NT2/D1 (cell line): ENCODE data around the gene RUNX3.

Experiments used
- DNase-seq: peaks from one replicate; pipeline ENCODE4 v3.0.0-alpha.2; 2011; ENCODE audit warnings: low read depth, low spot score
- H3K27me3 ChIP-seq: 2 replicates; pipeline ENCODE4 v1.6.0; 2011; ENCODE audit warnings: mild to moderate bottlenecking; ENCODE audit not compliant: insufficient read length, insufficient read depth
- H3K36me3 ChIP-seq: 2 replicates; pipeline ENCODE4 v1.6.1; 2011; ENCODE audit warnings: mild to moderate bottlenecking, low read length, mixed read lengths; ENCODE audit not compliant: insufficient read depth, insufficient read length
- H3K4me1 ChIP-seq: 2 replicates; pipeline ENCODE4 v1.5.1; 2011; ENCODE audit not compliant: insufficient read depth, insufficient read length
- H3K4me3 ChIP-seq: 2 replicates; pipeline ENCODE4 v1.5.1; 2011; ENCODE audit warnings: low read depth; ENCODE audit not compliant: insufficient read length
- H3K9ac ChIP-seq: 2 replicates; pipeline ENCODE4 v1.6.0; 2011; ENCODE audit warnings: low read depth; ENCODE audit not compliant: insufficient read length
- H3K9me3 ChIP-seq: 2 replicates; pipeline ENCODE4 v1.5.1; 2011; ENCODE audit warnings: mild to moderate bottlenecking, low read length; ENCODE audit not compliant: insufficient read depth
- SUZ12 ChIP-seq: IDR thresholded peaks from 2 replicates; pipeline ENCODE4 v1.6.1; 2011; ENCODE audit not compliant: insufficient read length, insufficient read depth; ENCODE audit errors: extremely low read depth
- YY1 ChIP-seq: IDR thresholded peaks from 2 replicates; pipeline ENCODE4 v1.6.1; 2011; ENCODE audit not compliant: insufficient read length, insufficient read depth
- ZNF274 ChIP-seq: IDR thresholded peaks from 2 replicates; pipeline ENCODE4 v1.6.1; 2011; ENCODE audit warnings: mild to moderate bottlenecking, low read depth, low read length

The RUNX3 gene

GRCh38 chr1:24906760-24907490 lies 23.2 kb downstream of the RUNX3 start:
- no peak overlapping the region for H3K9ac ChIP-seq
- TF ChIP-seq ZNF274 (no peak), SUZ12 (no peak), YY1 (no peak)
- peaks cover 28% of the 10 kb centered on the region for H3K4me1 ChIP-seq
- no peak overlapping the region for H3K4me3 ChIP-seq
- peaks cover 77% of the 10 kb centered on the region for H3K36me3 ChIP-seq
- peaks cover 5% of the 10 kb centered on the region; the same call in 1 of the 2 replicates for H3K9me3 ChIP-seq
- no peaks in the 10 kb centered on the region for H3K27me3 ChIP-seq
- no peak for DNase-seq

- DNase-seq = no peak
Observed at GRCh38 chr1:24905979-24906720, 23.9 kb downstream of the RUNX3 start.

GRCh38 chr1:24905355-24905978 lies 24.6 kb downstream of the RUNX3 start:
- no peaks in the 10 kb centered on the region for H3K27me3 ChIP-seq
- H3K36me3 ChIP-seq = peaks cover 73% of the 10 kb centered on the region
- DNase-seq = no peak

More at GRCh38 chr1:24905979-24906720, 23.9 kb downstream of the RUNX3 start:
- H3K4me1 ChIP-seq = peaks cover 21% of the 10 kb centered on the region
- TF ChIP-seq YY1 (no peak), SUZ12 (no peak), ZNF274 (no peak)
- peaks cover 77% of the 10 kb centered on the region for H3K36me3 ChIP-seq
- H3K27me3 ChIP-seq = no peaks in the 10 kb centered on the region
- H3K9me3 ChIP-seq = peaks cover 5% of the 10 kb centered on the region; the same call in 1 of the 2 replicates
- H3K4me3 ChIP-seq = no peak overlapping the region
- H3K9ac ChIP-seq = no peak overlapping the region

GRCh38 chr1:24904731-24905354 lies 25.2 kb downstream of the RUNX3 start:
- DNase-seq = no peak

More at GRCh38 chr1:24905355-24905978, 24.6 kb downstream of the RUNX3 start:
- Histone ChIP-seq H3K4me1 (peaks cover 17% of the 10 kb centered on the region), H3K9ac (no peak overlapping the region), H3K9me3 (peaks cover 5% of the 10 kb centered on the region; the same call in 1 of the 2 replicates), H3K4me3 (no peak overlapping the region)
- TF ChIP-seq YY1 (no peak), SUZ12 (no peak), ZNF274 (no peak)

GRCh38 chr1:24903955-24904730 lies 25.9 kb downstream of the RUNX3 start:
- peaks cover 73% of the 10 kb centered on the region for H3K36me3 ChIP-seq
- peaks cover 24% of the 10 kb centered on the region for H3K4me1 ChIP-seq
- no peak for DNase-seq
- TF ChIP-seq YY1 (no peak), ZNF274 (no peak), SUZ12 (no peak)
- no peak overlapping the region for H3K4me3 ChIP-seq
- no peaks in the 10 kb centered on the region for H3K27me3 ChIP-seq
- H3K9ac ChIP-seq = no peak overlapping the region
- H3K9me3 ChIP-seq = peaks cover 5% of the 10 kb centered on the region; the same call in 1 of the 2 replicates

More at GRCh38 chr1:24904731-24905354, 25.2 kb downstream of the RUNX3 start:
- no peaks in the 10 kb centered on the region for H3K27me3 ChIP-seq
- no peak overlapping the region for H3K9ac ChIP-seq
- no peak overlapping the region for H3K4me3 ChIP-seq
- H3K9me3 ChIP-seq = peaks cover 5% of the 10 kb centered on the region; the same call in 1 of the 2 replicates
- TF ChIP-seq SUZ12 (no peak), ZNF274 (no peak), YY1 (no peak)
- peaks cover 23% of the 10 kb centered on the region for H3K4me1 ChIP-seq
- H3K36me3 ChIP-seq = peaks cover 73% of the 10 kb centered on the region

- H3K9me3 ChIP-seq = peaks cover 5% of the 10 kb centered on the region; the same call in 1 of the 2 replicates
- DNase-seq = no peak
- H3K9ac ChIP-seq = no peak overlapping the region
- TF ChIP-seq YY1 (no peak), SUZ12 (no peak), ZNF274 (no peak)
- peaks cover 26% of the 10 kb centered on the region for H3K4me1 ChIP-seq
- H3K4me3 ChIP-seq = no peak overlapping the region
- H3K27me3 ChIP-seq = no peaks in the 10 kb centered on the region
- H3K36me3 ChIP-seq = peaks cover 67% of the 10 kb centered on the region
Observed at GRCh38 chr1:24903560-24903954, 26.5 kb downstream of the RUNX3 start.
